Islet of Langerhans (tissue), 1 donor: ENCODE data around the gene KNSTRN.

Experiments
- FAIRE-seq: peaks from one replicate; lab custom pipeline; 2011; peaks lifted over from hg19 to GRCh38; lab: Jason Lieb, UNC

KNSTRN gene

DNA sequence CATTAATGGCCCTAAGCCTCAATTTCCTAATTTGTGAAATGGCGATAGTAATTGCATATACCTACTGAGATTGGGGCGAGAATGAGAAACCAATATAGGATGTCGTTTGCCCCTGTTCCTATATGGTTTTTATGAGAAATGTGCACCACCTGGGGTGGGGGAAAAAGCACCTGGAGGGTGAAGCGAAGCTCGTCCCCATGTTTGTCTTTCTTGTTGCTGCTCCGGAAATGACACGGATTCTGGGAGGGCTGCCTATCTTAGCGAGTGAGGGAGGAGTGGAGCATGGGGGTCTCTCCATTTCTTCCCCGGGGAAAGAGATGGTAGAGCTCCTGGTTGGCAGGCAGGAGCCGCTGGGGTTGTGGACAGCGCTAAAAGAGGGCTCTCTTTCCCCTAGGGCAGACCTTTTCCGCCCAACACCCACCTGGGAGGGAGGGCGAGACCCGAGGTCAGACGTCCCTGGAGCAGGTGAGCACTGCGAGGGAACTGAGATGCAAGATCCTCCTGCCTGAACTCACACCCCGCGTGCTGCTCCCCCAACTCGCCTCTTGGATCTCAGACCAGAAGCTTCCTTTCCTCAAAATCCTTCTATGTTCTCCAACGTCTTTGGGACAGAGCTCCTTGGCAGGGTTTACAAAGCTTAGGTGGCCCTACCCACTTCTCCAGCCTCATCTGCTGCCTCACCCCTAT, 52.6 kb downstream of the KNSTRN start:
- no peak for FAIRE-seq

DNA sequence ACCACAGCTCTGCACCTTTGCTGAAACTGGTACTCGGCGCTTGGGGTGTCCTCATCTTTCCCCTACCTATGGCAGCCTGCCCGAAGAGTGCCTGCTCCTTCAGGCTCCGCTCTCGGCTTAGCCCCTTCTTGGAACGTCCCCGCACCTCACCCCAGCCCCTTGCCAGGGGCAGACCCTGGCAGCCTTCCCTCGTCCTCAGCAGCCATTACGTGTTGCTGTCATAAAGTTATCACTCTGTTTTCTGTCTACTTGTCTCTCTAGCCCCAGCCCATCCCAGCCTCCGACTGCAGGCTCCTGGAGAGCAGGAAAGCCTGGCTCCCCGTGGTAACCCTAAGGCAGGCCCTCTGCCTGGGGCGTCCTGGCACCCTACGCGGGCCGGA, 53.2 kb downstream of the KNSTRN start:
- no peak for FAIRE-seq

DNA sequence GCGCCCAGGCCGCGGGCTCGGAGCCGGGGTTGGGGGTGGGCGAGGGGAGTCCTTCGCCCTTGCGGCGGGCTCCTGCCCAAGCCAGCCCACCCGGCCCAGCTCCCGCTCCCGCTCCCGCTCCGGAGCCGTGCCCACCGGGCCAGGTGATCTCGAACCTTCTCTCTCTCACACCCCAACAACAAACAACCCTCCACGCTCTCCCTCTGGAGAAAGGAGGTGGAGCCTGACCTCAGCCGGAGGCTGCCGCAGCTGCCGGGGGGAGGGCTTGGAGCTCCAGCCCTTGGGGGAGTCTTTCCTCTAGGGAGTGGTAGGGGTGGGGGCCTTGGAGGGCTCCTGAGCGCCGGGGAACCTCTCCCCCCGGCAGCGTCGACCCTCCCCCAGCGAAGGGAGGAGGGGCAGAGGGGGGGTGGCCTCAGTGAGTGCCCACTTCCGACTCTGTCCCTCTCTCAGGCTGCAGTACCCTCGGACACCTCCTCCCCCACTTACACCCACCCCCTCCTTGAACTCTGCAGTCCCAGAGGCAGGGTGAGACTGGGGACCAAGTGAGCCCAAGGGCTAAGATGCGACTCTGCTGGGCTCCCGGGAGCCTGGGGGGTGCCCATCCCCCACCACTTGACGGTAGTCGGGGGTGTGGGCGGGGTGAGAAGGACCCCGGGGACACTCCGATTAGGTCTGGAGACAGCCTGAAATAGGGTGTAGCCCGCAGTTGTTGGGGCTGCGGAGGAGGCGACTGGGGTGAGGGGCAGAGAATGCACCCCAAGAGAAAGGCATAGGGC, 53.8 kb downstream of the KNSTRN start:
- FAIRE-seq: no peak

DNA sequence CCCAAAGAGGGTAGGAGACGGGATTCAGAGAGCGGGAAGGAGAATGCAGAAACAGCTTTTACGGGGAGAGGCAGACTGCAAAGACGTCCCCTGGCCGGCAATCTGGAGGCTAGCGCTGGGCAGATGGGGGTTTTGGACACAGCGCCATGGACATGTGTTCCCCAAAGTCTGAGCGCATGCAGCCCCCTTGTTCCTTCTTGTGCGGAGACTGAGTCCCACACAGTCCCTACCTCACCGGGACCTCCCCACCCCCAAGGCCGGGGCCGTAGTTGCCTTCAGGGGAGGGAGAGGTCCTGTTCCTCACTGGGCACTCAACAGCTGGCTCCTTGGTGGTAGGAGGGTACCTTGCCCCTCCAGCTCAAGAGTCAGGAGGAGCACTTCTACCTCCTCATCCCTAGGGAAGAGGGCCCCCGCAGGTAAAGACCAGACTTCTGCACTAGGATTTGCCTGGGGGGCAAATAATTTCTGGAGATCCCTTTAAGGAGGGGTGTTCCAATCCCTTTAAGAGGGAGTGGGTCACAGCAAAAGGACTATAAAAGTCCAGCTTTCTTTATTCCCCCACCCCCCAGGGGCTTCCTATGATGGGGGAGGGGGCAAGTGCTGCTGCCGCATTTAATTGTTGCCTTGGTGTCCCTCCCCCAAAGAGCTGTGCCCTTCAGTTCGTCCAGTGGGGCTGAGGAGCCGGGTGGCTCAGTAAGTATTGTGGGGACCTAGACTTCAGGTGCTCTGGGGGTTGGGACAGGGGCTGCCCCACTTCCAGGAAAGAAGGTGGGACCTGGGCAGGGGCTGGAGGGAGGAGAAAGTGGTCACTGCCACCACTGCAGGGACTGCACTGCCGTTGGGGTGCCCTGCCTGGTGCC, 54.6 kb downstream of the KNSTRN start:
- no peak for FAIRE-seq

DNA sequence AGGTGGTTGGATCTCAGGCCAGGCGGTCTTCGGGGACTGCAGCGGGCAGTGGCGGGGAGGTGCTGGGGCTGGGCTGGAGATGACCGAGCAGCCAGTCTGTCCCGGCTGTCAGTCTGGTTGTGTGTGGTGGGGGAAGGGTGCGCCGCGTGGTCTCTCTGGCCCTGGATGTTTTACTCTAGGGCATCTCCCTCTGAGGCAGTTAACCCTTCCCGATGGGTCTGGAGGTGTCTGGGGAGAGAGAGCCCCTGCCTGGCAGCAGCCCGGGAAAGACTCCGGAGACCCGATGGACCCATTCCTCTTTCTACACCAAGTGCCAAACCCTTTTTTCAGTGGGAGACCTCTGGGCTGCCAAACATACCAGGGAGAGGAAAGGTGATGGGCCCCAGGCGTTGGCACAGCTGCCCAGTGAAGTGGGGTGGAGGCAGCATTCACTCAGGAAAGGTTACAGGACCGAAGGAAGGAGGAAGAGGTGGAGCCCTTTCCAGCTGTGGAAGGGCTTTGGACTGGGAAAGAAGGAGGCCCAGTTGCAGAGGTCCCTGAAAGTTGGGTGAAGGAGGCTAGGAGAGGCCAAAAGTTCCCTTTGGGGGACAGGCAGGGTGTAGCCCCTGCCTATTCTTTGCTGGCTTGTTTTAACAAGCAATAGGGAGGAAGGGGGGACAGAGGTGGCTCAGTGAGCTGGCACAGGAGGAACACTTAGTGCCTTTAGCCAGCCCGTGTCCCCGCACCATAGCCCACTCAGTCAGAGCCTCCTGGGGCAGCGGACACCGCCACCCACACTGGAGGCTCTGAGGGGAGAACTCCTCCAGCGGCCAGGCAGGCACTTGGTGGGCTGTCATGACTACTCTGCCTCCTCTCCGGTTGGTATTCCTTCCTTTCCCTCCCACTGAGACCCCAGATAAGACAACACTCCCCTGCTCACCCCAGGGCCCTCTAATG, 55.5 kb downstream of the KNSTRN start:
- FAIRE-seq: no peak

DNA sequence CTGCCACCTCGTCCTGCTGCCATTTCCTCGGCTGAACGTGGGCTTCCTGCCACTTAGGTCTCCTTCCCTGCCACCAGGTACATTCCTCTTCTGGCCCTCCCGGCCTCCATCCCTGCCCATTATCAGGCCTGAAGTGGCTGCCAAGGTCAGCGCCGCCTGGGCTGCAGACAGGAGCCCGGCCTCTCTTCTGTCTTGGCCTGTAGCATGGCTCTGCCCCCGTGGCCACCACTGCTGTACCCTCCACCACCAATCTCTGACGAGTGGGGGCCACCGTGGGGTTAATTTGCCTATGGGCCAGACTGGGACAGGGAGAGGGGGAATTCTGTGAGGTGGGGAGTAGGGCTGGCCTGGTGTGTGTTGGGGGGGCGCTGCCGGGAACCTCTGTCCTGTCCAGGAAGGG, 56.2 kb downstream of the KNSTRN start:
- no peak for FAIRE-seq

DNA sequence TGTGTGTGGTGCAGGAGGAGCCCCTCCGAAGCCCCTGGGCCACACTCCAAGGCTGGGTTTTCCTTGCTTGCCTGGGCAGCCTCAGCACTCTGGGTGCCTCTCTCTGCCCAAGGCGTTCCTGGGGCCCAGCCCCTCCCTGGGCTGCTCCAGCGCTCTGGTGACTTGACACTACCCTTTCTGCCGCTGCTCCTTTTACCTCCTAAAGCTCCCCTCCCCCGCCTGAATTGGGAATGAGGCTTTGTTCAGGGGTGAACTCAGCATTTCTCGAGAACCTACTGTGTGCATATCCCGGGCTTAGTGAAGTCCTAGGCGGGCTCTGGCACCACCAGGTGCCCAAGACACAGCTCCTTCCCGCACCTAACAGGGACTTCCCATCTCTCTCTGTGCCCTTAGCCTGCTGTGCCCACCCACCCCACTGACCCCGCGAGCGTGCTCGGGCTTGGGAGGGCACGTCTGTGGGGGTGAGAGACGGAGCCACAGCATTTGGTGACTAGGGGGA, 57.0 kb downstream of the KNSTRN start:
- no peak for FAIRE-seq

DNA sequence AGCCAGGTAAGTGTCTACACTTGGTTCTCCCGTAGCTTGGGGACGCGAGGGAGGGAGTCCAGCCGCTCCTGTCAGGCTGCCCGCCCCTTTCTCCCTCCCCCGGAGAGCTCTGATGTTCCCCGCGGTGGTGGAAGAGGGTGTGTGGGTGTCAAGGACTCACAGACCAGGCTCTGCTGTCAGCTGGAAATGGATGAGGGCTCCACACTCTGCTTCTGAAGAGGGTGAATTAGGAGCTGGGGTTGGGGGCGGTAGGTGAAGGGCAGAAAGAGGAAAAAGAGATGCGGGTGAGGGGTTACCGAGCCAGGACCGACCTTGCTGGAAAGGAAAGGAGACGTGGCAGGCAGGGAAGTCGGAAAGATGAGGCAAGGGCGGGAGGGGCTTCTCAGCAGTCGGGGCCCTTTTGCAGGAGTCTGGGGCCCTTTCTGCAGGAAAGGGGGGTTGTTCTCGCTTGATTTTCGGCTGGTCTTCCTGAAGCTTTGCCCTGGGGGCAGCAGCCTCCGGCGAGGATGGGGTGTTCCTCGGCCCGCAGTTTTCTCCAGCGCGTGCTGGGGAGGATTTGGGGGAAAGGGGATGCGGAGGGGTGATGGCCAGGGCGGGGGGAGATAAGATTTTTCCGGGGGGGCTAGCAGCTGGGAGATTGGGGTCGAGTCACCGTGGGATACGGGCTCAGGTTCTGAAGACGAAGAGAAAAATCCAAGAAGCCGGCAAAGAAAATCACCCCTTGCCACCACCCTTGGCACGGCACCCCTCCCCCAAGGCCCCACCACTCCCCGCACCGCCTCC, 57.6 kb downstream of the KNSTRN start:
- FAIRE-seq: no peak

DNA sequence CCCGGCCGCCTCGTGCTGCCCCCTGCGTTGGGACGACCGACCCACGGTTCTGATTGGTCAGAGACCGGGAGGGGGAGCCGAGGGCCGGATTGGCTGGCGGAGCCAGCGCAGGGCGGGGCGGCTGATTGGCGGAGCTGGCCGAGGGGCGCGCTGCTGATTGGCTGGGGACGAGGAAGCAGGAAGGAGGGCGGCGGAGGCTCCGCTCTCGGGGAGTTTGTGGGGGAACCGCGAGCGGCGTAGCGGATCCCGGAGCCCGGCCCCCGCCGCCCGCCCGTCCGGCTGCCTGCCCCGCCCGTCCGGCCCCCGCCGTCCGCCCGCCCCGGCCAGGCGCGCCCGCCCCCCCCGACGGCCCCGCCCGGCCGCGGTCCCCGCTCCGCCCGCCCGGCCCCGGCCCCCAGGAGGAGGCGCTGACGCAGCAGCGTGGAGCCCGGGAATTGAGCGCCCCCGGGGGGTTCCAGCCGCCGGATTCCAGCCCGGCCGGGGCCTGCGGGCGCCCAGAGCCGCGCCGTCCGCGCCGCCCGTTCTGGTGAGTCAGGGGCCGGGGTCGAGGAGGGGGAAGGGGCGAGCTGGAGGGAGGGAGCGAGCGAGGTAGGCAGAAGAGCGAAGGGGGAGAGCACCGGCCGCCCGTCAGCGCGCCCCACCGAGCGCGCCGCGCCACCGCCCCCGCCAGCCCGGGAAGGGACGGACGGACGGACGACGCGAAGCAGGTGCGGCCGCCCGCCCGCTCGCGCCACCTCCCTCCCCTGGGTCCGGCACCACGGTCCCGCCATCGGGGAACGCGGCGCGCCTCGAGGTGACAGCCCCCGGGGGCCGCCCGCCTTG, 58.4 kb downstream of the KNSTRN start, which contains the start of gene BAHD1:
TSS of gene BAHD1 (plus strand) at position 211 of the 822 bp plus-strand sequence. CDS start 17,512 bp downstream, outside the sequence.
- no peak for FAIRE-seq

DNA sequence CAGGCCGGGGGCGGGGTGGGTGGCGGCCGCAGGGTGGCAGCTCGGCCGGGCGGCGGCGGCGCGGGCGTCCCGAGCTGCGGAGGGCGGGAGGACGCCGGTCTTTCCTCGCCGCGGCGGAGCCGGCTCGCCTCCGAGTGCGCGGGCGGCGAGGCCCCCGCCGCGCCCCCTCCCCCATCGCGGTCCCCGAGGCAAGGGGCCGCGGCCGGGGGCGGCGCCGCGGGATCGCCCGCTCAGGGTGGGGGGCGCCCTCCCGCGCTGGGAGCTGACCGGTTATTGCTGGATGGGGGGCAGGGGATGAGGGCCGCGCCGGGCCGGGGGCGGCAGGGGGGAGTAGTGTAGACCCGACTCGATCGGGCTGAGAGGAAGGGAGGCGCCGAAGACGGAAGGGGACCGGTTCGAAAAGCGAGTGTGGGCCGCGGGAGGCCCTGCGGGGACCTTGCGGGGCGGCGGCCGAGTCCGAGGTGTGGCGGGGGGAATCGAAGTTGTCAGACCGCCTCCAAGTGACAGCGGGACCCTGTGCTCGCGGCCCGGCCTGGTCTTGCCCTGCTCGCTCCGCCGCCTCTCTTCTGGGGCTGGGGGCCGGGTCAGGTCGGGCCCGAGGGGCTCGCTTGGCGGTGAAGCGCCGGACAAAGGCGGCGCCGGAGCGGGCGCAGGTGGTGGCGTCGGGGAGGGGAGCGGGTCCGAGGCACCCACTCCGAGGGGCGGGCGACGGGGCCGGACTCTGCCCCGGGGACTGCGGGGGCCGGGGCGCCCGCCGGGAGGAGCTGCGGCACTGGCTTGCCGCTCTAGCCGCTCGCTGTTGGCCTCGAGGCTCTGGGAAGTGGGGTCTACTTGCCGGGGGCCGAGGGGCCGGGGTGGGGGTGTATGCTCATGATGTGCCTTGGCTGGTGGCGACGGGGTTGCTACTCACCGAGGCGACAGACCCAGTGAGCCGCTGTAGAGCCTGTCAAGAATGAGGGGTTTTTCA, 59.3 kb downstream of the KNSTRN start:
- FAIRE-seq: no peak

DNA sequence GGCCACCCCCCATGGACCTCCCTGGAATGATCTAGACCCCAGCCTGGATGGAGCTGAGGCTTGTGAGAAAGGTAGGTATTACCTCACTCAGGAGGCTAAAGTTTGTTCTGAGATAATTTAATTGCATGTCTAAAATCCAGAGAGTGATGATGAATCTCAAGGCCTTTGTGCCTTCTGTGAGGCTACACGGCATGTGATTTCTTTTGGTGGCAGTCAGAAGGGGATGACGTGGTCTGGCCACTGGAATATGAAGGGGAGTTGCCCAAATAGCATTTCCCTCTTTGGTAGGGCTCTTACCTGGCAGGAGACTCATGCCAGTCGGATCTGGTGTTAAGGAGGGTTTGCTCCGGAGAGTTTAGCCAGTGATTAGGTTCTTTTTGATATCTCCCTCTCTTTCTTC, 60.7 kb downstream of the KNSTRN start:
- no peak for FAIRE-seq

DNA sequence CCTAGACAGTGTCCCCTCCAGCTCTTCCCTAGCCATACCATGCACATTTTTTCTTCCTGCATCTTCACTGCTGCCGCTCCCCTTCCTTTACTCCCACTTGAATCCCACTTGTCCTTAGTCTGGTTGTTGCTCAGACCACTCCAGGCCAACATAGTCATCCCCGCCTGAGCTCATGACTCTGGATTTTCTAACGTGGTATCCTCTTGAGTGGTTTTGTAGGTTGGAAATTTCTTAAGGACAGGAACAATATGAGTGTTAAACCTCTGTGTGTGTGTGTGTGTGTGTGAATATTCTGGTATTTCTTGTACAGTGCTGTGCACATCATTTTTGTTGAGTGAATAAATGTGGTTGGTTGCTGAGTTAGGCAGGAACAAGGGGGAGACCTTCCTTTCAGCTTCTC, 61.3 kb downstream of the KNSTRN start:
- FAIRE-seq: no peak
